ENCODE results near the gene C1QTNF1.

C1QTNF1 gene

DNA sequence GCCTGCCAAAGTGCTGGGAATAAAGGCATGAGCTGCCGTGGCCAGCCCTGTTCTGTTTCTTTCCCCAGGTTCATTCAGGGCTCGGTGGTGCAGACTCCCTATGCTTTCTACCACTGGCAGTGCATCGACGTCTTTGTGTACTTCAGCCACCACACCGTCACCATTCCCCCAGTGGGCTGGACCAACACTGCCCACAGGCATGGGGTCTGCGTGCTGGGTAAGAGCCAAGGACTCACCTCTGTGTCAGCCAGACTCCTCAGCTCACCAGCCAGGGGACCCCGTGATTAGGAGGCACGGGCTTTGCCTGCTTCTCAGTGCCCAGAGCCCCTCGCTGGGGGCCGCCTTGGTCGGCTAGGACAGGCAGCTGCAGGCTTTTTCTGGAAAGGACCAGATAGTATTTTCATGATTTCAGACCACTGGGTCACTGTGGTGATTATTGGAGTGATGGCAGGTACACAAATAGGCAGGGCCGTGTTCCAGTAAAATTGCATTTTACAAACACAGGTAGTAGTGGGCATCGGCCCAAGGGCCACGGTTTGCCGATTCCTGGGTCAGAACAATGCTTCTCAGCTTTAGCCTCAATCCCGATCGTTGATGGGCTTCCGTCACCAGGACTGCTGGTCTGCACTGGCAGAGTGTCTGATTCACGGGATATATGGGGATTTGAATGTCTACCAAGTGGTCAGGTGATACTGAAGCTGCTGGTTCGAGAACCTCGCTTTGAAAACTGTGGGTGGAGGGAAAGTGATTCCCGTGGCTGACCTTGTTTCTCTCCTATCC lies 55.6 kb downstream of the C1QTNF1 start:
- DNase-seq (ENCODE audit: low spot score) = no peak

DNA sequence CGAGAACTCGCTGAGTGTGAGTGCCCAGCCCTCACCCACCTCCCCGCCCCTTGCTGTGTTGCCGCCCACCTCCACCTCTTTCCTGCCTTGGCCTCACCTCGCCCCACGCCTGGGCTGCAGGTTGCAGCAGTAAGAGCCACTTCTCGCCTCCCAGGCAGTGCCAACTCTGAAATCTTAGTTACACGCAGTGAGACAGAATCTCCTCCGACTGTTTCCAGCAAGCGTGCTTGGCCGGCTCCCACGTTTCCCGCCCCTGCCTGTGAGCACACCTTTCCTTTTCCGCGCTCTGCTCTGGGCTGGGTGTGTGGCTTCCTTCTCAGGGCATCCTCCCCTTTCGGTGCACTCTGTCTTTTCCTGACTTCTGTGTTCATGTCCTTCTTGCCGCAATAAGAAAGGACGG lies 56.4 kb downstream of the C1QTNF1 start:
- DNase-seq (ENCODE audit: low spot score) = no peak

DNA sequence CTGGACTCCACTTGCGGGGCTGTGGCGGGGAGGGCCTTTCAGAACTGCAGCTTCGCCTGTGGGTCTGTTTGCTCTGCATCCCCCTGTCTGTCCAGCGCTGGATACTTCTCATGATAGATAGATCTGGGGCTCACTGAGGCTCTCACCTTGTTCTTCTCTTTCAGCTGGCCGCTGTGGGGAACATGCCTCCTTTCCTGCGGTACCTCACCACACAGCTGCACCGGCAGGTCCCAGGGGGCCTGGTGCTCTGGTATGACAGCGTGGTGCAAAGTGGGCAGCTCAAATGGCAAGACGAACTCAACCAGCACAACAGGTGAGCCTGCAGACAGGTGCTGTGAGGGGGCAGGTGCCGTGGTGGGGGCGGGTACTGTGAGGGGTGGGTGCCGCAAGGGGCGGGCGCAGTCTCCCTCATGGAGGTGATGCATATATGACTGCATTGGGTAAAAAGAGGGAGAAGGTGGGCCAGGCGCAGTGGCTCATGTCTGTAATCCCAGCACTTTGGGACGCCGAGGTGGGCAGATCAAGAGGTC lies 56.9 kb downstream of the C1QTNF1 start:
- no peak for DNase-seq (ENCODE audit: low spot score)

DNA sequence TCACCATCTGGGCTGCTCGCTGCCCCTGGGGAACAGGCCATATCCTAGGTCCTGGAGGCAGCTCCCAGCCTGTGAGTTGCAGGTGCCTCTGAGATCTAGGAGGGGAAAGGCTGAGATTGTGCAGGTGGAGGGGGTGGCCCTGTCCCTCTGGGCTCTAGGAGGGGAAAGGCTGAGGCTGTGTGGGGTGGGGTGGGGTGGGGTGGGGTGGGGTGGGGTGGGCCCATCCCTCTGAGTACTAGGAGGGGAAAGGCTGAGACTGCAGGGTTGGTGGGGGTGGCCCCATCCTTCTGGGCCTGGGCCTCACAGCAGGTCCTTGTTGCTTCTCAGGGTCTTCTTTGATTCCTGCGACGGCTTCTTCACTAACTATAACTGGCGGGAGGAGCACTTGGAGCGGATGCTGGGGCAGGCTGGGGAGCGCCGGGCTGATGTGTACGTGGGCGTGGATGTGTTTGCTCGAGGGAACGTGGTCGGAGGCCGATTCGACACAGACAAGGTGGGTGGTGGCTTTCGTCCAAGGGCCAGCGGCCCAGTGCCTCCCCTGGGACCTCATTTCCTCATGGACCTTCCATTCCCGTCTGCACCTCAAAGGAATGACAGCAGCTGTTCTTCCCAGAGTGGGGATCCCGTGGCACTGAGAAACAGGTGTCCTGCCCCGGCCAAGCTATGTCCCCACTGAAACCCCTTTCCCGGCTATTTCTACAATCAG lies 57.8 kb downstream of the C1QTNF1 start:
- DNase-seq (ENCODE audit: low spot score) = no peak

GRCh38 chr17:79082311-79083190 lies 58.6 kb downstream of the C1QTNF1 start:
- DNase-seq (ENCODE audit: low spot score) = peak; percentile 13

DNA sequence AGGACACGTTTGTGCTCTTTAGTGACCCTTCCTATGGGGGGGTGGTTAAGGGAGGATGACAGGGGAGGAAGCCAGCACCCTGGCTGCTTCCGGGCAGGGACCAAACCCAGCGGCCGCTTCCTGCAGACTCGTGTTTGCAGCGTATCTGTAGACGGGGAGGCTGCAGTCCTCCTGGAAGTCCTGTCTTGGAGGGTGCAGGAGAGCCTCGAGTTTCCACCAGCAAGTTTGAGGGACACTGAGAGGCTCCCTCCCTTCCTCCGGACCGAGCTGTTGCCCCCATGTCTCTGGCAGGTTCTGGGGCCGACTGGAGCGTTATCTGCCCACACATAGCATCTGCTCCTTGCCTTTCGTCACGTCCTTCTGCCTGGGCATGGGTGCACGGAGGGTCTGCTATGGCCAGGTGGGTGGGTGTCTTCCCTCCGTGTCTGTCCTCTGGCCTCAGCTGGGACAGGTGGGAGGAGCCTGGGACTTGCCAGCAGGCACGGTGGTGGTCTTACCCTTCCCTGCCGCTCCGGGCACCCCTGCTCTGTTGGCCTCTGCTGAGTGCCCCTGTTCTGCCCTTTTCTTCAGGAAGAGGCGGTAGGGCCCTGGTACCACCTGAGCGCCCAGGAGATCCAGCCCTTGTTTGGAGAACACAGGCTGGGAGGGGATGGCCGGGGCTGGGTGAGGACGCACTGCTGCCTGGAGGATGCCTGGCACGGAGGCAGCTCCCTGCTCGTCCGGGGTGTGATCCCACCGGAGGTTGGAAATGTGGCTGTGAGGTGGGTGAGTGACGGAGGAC lies 59.4 kb downstream of the C1QTNF1 start:
- no peak for DNase-seq (ENCODE audit: low spot score)

DNA sequence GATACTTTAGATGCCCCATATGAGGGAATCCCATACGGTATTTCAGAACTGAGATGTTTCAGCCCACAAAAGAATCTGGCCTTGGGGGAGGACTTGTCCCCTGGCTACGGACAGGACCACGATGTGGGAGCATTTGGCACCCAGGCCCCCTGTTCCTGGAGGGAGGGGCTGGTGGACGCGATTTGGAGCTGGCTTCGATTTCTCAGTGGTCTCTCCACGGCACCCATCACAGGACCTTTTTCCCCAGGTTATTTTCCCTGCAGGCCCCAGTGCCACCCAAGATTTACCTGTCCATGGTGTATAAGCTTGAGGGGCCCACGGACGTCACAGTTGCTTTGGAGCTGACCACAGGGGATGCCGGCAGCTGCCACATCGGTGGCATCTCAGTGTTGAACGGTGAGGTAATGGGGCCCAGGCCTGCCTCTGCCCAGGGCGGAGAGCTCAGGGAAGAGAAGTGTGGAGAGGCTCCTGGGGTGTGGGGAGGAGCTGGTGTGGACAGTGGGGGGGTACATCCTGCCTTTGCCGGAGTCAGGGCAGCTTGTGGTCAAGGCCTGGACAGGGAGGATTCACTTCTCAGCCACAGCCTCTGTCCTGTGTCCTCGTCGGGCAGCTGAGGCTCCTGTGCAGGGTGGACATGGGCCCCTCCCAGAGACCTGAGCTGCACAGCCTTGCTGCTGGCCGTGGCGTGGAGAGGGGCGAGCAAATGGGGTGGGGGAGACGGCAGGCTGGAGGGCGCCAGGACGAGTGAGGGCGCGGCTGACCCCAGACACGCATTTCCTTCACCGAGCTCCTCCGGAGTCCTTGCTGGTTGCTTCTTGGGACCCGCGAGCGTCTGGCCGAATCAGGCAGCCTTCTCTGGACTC lies 60.6 kb downstream of the C1QTNF1 start:
- no peak for DNase-seq (ENCODE audit: low spot score)

DNA sequence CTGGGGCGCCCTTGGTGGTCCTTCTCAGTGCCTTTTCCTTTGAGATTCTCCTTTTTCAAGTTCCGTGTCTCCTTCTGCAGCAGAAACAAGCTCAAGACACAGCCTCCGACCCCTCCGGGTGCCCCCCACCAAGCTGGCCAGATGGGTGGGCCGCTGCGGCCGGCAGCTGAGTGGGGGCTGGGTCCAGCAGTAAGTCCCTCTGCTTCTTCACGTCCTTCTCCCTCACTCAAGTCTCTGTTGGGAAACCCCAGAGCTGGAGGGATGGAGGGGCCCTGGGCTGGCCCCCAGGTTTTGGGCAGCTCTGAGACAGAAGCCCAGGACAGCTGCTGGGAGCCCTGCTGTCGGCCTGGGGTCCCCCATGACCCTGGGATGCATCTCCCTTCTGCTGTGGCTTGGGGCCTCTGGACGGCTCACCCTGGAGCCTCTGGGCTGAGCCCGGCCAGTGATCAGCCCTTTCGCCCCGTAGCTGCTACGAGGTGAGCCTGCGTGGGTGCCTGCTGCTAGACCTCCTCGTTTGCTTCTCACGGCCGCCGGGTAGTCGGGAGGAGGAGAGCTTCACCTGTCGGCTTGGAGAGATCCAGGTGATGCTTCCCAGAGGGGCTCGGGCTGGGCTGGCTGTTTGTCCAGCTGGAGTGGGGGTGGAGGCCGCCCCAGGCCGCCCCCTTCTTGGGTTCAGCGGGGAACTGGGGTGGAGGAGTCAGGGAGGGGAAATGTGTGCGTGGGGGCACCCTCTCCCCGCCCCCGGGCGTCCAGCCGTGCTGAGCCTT lies 61.4 kb downstream of the C1QTNF1 start:
- DNase-seq (ENCODE audit: low spot score) = no peak

DNA sequence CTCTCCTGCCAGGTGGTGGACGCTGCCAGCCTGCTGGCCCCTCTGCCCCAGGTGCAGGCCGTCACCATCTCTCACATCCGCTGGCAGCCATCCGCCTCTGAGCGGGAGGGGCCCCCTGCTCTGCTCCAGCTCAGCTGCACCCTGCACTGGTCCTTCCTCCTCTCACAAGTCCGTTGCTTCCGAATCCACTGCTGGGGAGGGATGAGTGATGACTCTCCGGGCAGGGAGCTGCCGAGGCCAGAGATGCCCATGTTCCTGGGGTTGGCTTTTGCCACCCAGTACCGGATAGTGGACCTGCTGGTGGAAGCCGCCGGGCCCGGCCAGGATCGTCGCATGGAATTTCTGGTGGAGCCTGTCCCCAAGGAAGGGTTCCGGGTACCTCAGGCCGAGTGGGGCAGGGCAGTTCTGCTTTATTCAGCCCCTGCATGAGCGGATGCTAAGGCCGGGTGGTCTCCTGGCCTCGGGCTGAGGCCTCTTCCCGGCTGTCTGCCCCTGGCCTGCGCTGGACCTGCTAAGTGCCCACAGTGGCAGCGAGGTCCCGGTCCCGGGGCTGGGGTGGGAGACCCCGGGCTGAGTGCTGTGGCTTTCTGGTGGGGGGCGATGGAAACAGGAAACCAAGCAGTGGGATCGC lies 62.1 kb downstream of the C1QTNF1 start:
- no peak for DNase-seq (ENCODE audit: low spot score)

- no peak for DNase-seq (ENCODE audit: low spot score)
Observed at GRCh38 chr17:79086609-79087427, 62.8 kb downstream of the C1QTNF1 start.

GRCh38 chr17:79087428-79088143 lies 63.6 kb downstream of the C1QTNF1 start:
- DNase-seq (ENCODE audit: low spot score) = peak; percentile 45

DNA sequence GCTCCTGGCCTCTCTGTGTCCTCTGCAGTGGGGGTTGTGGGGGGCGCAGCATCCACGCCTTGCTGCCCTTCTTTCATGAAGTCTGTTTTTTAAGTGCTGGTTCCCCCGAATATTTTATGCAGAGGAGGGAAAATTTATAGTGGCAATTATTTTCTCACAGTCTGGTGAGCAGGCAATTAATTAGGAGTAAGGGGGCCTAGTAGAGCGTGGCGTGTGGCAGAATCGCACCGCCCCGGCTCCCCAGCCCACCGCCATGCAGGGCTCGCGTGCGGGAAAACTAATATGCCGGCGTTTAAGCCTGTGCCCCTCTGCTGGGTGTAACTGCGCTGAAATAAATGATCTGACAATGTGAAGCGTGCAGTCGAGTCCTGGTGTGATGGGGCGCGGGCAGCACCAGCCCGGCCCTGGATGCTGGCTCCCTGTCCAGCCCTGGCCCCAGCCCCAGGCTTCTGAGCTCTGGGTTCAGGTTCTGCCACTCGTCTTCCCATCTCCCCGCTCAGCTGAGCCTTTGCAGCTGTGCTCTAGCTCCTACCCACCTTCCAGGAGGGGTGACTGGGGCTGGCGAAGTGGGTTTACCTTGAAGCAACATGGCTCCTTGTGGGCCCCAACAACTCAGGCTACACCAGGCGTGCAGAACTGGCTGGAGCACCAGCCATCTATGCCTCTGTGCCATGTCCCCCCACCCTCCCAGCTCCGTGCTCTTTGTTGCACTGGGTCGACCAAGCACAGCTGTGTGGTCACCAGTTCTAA lies 64.5 kb downstream of the C1QTNF1 start:
- DNase-seq (ENCODE audit: low spot score) = no peak

GRCh38 chr17:79088997-79089328 lies 65.0 kb downstream of the C1QTNF1 start:
- DNase-seq (ENCODE audit: low spot score) = no peak

DNA sequence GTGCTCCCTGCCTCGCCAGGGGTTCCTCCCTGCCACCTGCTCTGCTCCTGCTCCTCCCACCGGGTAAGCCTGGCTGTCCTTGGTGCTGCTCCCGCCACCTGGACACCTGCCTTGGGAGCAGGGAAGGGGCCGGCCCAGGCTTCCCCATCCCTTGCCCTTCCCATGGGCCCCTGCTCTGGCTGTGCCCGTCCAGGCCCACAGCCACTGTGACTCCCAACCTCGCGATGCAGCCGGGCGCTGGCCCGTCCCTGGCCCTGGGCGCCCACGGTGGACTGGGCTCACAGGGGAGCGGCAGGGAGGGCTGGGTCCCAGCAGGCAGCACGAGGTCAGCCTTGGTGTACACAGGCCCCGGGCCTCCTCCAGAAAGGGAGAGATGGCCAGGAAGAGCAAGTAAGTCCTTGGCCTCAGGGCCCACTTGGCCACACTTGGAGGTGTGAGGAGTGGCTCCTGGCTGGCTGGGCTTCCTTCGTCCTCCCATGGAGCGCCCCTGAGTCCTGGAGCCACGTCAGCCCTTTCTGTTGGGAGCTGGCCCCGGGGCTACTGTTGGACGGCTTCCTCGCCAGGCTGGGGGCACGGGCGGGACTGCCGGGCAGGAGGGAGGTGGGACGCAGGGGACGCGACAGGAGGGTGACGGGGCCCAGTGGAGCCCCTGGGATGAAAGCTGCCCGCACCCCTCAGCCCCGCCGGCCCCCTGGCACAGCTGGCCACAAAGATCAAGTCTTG lies 65.9 kb downstream of the C1QTNF1 start:
- no peak for DNase-seq (ENCODE audit: low spot score)

DNA sequence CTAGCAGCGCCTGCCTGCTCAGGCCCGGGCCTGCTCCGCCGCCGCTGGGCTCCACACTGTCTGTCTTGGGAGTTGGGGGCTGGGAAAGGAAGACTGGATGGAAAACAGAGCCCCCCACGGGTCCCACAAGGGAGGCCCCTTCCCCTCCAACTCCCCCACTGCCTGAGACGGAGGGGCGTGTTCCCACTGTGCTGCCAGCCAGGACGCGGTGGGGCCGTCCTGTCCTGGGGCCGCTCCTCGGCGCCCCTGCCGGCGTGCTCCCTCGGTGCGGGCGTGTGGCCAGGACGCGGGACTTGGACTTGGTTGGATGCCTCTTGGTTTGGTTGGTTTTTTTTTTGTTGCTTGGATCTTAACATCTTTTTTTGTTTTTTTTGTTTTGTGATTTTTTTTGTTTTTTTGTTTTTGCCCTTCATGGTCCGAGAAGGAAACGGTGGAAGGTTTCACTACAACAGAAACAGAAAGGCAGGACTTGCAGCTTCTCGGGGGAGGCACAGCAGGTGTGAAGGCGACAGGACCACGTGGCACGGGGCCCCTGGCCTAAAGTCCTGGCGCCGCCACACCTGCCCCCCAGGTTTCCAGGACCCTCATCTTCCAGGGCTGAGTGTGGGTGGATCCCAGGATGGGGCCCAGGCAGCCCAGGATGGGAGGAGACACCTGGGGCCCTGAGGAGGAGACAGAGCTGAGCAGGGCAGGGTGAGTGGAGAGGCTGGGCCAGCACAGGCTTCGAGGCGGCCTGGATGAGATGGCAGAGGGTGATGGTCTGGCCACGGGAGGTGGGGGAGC lies 66.7 kb downstream of the C1QTNF1 start:
- DNase-seq (ENCODE audit: low spot score) = no peak

- DNase-seq (ENCODE audit: low spot score) = no peak
Observed at GRCh38 chr17:79091226-79091670, 67.3 kb downstream of the C1QTNF1 start.

All from LoVo (cell line).